Stomach (tissue), 9 donors: ENCODE measurements around the gene SPATC1L. TPM values are rescaled to one million over a fixed set of nuclear protein-coding genes. Genes with fewer than 3 reads are reported as not detected.

Experiments used
- DNase-seq, 2 donors: peaks; one replicate each; pipeline versions ENCODE4 v3.0.0 to v3.0.0-alpha.2; 2013 to 2019
- H3K27ac ChIP-seq, 5 donors: fragments of 200-600 bp in 4 of 5; sonication (generic) in 4 of 5; one replicate each; pipeline ENCODE4 v1.5.1; 2013 to 2019; ENCODE audit warnings: mild to moderate bottlenecking in 1 of 5, moderate library complexity in 1 of 5
- H3K27me3 ChIP-seq, 3 donors: fragments of 200-600 bp; sonication (generic); one replicate each; pipeline ENCODE4 v1.5.1; 2017 to 2019; ENCODE audit warnings: mixed run types in 1 of 3
- H3K36me3 ChIP-seq, 4 donors: fragments of 200-600 bp; sonication (generic); 1 replicate in 3 of 4; 2 replicates in 1 of 4; pipeline ENCODE4 v1.5.1; 2016 to 2019
- H3K4me1 ChIP-seq, 4 donors: fragments of 200-600 bp; sonication (generic); one replicate each; pipeline ENCODE4 v1.5.1; 2016 to 2019
- H3K4me3 ChIP-seq, 4 donors: fragments of 200-600 bp; sonication (generic) in 3 of 4; one replicate each; pipeline ENCODE4 v1.5.1; 2016 to 2019; ENCODE audit warnings: mild to moderate bottlenecking in 1 of 4
- H3K9me3 ChIP-seq, 4 donors: fragments of 200-600 bp; sonication (generic); one replicate each; pipeline ENCODE4 v1.5.1; 2016 to 2019
- EP300 ChIP-seq: sonication (generic); formaldehyde crosslinking; IDR thresholded peaks from one replicate; pipeline ENCODE4 v1.6.1; 2017; ENCODE audit warnings: antibody characterized with exemption
- POLR2A ChIP-seq, 4 donors: fragments of 450-650 bp; IDR thresholded peaks; one replicate each; pipeline ENCODE4 v1.6.1; 2016; ENCODE audit warnings: antibody characterized with exemption in 4 of 4, control low read depth in 2 of 4, mild to moderate bottlenecking in 1 of 4, moderate library complexity in 1 of 4
- POLR2AphosphoS5 ChIP-seq, 3 donors: sonication (generic); formaldehyde crosslinking; IDR thresholded peaks; one replicate each; pipeline ENCODE4 v1.6.1; 2016; ENCODE audit warnings: antibody characterized with exemption in 3 of 3
- WGBS, 5 donors: extraction: QIAGEN DNeasy Blood & Tissue Kit in 3 of 5; methylation state at CpG; one replicate each; pipeline versions ENCODE4 v1.1.5 to v1.1.7; 2013 to 2018; 5-methylcytosine and 5-hydroxymethylcytosine counted together
- intact Hi-C: fragments of 100-400 bp; cut with DNase I; formaldehyde crosslinking; loops from one replicate; pipeline ENCODE4 v1.15.1; 2023; ENCODE audit warnings: low total_unique reads
- polyA plus RNA-seq, 3 donors: library from polyadenylated mRNA; stranded (reverse); fragments of 200-250 nt; gene quantifications; one replicate each; pipeline ENCODE4 v1.2.3, GENCODE V29; 2013
- total RNA-seq, 5 donors: library from RNA; depleted of rRNA; stranded (reverse); fragments of >200 nt; gene quantifications; one replicate each; pipeline versions ENCODE4 v1.1.0 to v1.2.3, GENCODE V29; 2014 to 2016
- TF ChIP-seq, protein P1 (sequence below), 7 experiments: fragments of 450-650 bp in 4 of 7; fragments of 200-600 bp in 3 of 7; sonication (generic) in 3 of 7; IDR thresholded peaks; one replicate each; pipeline ENCODE4 v1.5.1; 2016 to 2019; ENCODE audit warnings: antibody characterized with exemption in 7 of 7, control low read depth in 2 of 7, mild to moderate bottlenecking in 1 of 7
- donor health status: healthy with polysubstance abuse.
- donor health status: Bipolar disorder and iron deficiency.
- donor health status: healthy.

SPATC1L gene
- total and polyA plus RNA-seq, 8 donors: 0.72 to 26.4 (median 12.5) TPM; not detected in 1

DNA sequence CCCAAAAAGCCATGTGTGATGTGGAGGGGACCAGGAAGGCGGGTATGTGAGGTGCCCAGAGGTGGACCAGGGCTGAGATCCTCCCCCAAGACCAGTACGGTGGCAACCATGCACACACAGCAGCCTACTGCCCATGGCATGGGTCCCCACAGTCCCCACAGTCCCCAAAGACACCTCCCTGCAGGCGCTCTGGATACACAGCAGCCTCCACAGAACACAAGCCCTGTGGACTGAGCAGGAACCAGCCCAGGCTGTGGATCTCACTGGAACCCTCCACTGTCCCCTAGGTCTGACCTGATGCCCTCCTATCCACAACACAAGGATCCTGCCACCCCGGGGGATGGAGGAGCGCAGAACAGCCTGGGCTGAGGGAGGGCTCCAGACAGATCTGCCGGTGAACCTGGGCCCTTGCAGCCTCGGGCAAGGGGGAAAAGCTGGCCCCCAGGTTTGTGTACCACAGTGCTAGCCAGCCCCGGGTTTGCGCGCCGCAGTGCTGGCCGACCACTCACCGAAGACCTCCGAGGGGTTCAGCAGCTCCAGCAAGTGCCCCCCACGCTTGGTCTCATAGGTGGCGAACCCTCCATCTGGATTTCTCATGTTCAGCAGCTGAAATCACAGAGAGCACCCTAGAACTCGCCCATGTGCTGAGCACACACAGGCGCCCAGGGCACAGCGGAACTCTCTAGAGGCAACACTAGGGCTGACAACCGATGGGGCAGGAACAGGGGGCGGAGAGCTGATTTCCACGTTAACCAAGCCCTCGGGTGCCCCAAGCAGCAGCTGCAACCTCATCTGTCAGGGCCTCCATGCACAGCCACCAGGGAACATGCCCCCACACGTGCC, 22.1 kb upstream of the SPATC1L start:
- 91 to 97% (median 93%) methylated on average over 17 to 24 of the region's 24 CpGs for WGBS, 5 donors
- Histone ChIP-seq H3K36me3 (peaks cover 43 to 98% (median 89%) of the 10 kb centered on the region in 4 donors), H3K9me3 (no peaks in the 10 kb centered on the region), H3K27me3 (no peaks in the 10 kb centered on the region), H3K4me1 (no peaks in the 10 kb centered on the region), H3K27ac (no peak overlapping the region), H3K4me3 (no peak overlapping the region)
- no peak for DNase-seq
- intact Hi-C loops: no loop called here
- TF ChIP-seq EP300: no peak
- TF ChIP-seq, protein P1, sequence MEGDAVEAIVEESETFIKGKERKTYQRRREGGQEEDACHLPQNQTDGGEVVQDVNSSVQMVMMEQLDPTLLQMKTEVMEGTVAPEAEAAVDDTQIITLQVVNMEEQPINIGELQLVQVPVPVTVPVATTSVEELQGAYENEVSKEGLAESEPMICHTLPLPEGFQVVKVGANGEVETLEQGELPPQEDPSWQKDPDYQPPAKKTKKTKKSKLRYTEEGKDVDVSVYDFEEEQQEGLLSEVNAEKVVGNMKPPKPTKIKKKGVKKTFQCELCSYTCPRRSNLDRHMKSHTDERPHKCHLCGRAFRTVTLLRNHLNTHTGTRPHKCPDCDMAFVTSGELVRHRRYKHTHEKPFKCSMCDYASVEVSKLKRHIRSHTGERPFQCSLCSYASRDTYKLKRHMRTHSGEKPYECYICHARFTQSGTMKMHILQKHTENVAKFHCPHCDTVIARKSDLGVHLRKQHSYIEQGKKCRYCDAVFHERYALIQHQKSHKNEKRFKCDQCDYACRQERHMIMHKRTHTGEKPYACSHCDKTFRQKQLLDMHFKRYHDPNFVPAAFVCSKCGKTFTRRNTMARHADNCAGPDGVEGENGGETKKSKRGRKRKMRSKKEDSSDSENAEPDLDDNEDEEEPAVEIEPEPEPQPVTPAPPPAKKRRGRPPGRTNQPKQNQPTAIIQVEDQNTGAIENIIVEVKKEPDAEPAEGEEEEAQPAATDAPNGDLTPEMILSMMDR (IDR thresholded peaks at IDR 0.05): no peak
- no peak for TF ChIP-seq POLR2AphosphoS5 (IDR thresholded peaks at IDR 0.05)
- no peak for TF ChIP-seq POLR2A (IDR thresholded peaks at IDR 0.05)

DNA sequence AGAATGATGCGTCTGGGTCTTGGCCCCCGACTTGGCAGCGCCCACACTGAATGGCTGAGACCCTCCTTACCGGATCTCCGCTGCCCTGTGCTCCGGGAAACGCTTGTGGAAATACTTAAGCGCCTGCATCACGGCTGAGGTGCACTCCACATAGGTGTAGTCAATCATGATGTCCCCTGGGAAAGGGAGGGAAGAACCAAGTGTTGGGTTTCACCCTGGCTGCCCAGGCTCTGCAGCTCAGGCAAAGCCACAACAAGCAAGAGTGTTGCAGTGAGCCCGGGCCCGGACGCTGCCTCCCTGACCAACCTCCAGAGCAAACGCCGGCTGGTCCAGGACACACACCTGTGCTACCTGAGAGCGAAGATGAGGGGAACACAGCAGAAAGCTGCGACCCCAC, 21.5 kb upstream of the SPATC1L start:
- no peak for DNase-seq
- Histone ChIP-seq H3K4me3 (no peak overlapping the region), H3K9me3 (no peaks in the 10 kb centered on the region), H3K27me3 (no peaks in the 10 kb centered on the region), H3K27ac (no peak overlapping the region), H3K4me1 (no peaks in the 10 kb centered on the region), H3K36me3 (peaks cover 43 to 94% (median 86%) of the 10 kb centered on the region in 4 donors)
- intact Hi-C loops: no loop called here
- WGBS, 5 donors: 87 to 95% (median 93%) methylated on average over 14 to 16 of the region's 16 CpGs
- TF ChIP-seq POLR2AphosphoS5 (IDR thresholded peaks at IDR 0.05): no peak
- TF ChIP-seq EP300: no peak
- TF ChIP-seq, protein P1 (IDR thresholded peaks at IDR 0.05): no peak
- TF ChIP-seq POLR2A (IDR thresholded peaks at IDR 0.05): no peak

DNA sequence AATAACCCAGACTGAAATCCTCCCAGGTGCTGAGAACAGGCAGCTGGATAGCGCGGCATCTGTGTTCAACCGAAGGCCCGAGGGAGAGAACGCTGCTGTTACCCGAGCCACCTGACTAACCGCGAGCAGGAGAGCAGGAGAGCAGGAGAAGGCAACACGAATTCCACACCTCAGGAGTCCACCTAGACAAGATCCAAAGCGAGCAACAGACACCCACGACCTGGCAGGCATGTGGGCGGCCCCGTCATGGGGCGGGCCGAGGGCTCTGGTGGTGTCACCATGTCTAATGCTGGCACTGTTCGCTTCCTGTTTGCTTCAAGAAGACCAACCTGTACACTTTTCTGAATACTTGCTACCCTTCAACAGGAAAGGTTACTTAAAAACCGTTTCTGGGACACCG, 20.9 kb upstream of the SPATC1L start:
- Histone ChIP-seq H3K27me3 (no peaks in the 10 kb centered on the region), H3K27ac (no peak overlapping the region), H3K36me3 (peaks cover 43 to 94% (median 86%) of the 10 kb centered on the region in 4 donors), H3K4me1 (no peaks in the 10 kb centered on the region), H3K9me3 (no peaks in the 10 kb centered on the region), H3K4me3 (no peak overlapping the region)
- DNase-seq: no peak
- intact Hi-C loops: no loop called here
- WGBS, 5 donors: 88 to 92% (median 89%) methylated on average over 17 to 18 of the region's 18 CpGs
- TF ChIP-seq, protein P1 (IDR thresholded peaks at IDR 0.05): no peak
- TF ChIP-seq POLR2A (IDR thresholded peaks at IDR 0.05) (no peak), POLR2AphosphoS5 (IDR thresholded peaks at IDR 0.05) (no peak), EP300 (no peak)

DNA sequence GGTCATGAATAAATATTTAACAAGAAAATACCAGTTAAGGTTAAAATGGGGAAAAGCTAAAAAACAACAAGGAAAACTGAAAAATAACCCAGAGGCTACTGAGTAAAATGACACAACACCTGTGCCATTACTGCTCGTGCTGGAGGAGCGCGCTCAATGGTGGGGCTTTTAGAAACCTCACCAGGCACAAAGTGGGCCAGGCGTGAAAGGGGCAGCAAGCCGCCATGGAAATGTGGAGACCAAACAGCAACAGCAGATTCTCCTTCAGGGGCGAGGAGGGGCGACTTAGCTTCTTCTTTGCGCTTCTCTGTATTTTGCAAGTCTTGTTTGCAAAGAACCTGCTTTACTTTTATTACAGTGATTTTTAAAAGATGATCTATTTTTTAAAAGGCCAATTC, 18.9 kb upstream of the SPATC1L start:
- Histone ChIP-seq H3K9me3 (no peaks in the 10 kb centered on the region), H3K4me1 (no peaks in the 10 kb centered on the region), H3K27ac (no peak overlapping the region), H3K36me3 (peaks cover 34 to 92% (median 82%) of the 10 kb centered on the region in 4 donors), H3K4me3 (no peak overlapping the region), H3K27me3 (no peaks in the 10 kb centered on the region)
- WGBS, 5 donors: 95 to 98% (median 96%) methylated on average over 8 of the region's 8 CpGs
- intact Hi-C loops: no loop called here
- TF ChIP-seq POLR2A (IDR thresholded peaks at IDR 0.05) (no peak), POLR2AphosphoS5 (IDR thresholded peaks at IDR 0.05) (no peak), EP300 (no peak)
- TF ChIP-seq, protein P1 (IDR thresholded peaks at IDR 0.05): no peak
- DNase-seq: no peak
